Skeletal muscle satellite cell (primary cell): ENCODE data around the gene NIBAN1.

Experiments
- H3K27me3 ChIP-seq: 2 replicates; pipeline ENCODE4 v1.7.0; 2013; ENCODE audit warnings: low read length; ENCODE audit not compliant: control insufficient read depth, insufficient read depth
- H3K36me3 ChIP-seq: 2 replicates; pipeline ENCODE4 v1.7.0; 2013; ENCODE audit warnings: mild to moderate bottlenecking, control low read depth, low read length; ENCODE audit not compliant: insufficient read depth
- H3K4me1 ChIP-seq: 2 replicates; pipeline ENCODE4 v1.7.0; 2013; ENCODE audit warnings: low read length; ENCODE audit not compliant: control insufficient read depth, insufficient read depth
- H3K4me2 ChIP-seq: 2 replicates; pipeline ENCODE4 v1.7.0; 2013; ENCODE audit warnings: mild to moderate bottlenecking, low read length
- H3K4me3 ChIP-seq: 2 replicates; pipeline ENCODE4 v1.7.0; 2013; ENCODE audit warnings: low read length
- H3K9ac ChIP-seq: 2 replicates; pipeline ENCODE4 v1.7.0; 2013; ENCODE audit warnings: mild to moderate bottlenecking, low read depth, low read length, moderate library complexity
- H3K9me3 ChIP-seq: replicated peaks from 2 replicates; pipeline ENCODE4 v1.7.0; 2013; ENCODE audit warnings: mild to moderate bottlenecking, control low read depth, low read length

The NIBAN1 gene

GRCh38 chr1:184940694-184941409 is 33.5 kb downstream of the NIBAN1 start:
- no peaks in the 10 kb centered on the region for H3K9me3 ChIP-seq
- H3K36me3 ChIP-seq: no peaks in the 10 kb centered on the region
- no peak overlapping the region for H3K4me2 ChIP-seq
- H3K4me1 ChIP-seq: no peaks in the 10 kb centered on the region
- H3K27me3 ChIP-seq: peaks cover 14% of the 10 kb centered on the region
- no peak overlapping the region for H3K9ac ChIP-seq
- H3K4me3 ChIP-seq: no peak overlapping the region

GRCh38 chr1:184940226-184940625 is 34.1 kb downstream of the NIBAN1 start:
- H3K36me3 ChIP-seq: no peaks in the 10 kb centered on the region
- no peak overlapping the region for H3K4me2 ChIP-seq
- no peaks in the 10 kb centered on the region for H3K4me1 ChIP-seq
- no peak overlapping the region for H3K9ac ChIP-seq
- no peaks in the 10 kb centered on the region for H3K9me3 ChIP-seq
- H3K27me3 ChIP-seq: peaks cover 14% of the 10 kb centered on the region
- no peak overlapping the region for H3K4me3 ChIP-seq

GRCh38 chr1:184937729-184938128 is 36.6 kb downstream of the NIBAN1 start:
- Histone ChIP-seq H3K4me1 (no peaks in the 10 kb centered on the region), H3K27me3 (peaks cover 14% of the 10 kb centered on the region), H3K36me3 (no peaks in the 10 kb centered on the region), H3K4me2 (no peak overlapping the region), H3K4me3 (no peak overlapping the region), H3K9me3 (no peaks in the 10 kb centered on the region), H3K9ac (no peak overlapping the region)

- no peaks in the 10 kb centered on the region for H3K4me1 ChIP-seq
Measured at GRCh38 chr1:184935920-184936798, 38.1 kb downstream of the NIBAN1 start.

GRCh38 chr1:184933944-184934343 is 40.4 kb downstream of the NIBAN1 start:
- H3K4me2 ChIP-seq: no peak overlapping the region
- no peaks in the 10 kb centered on the region for H3K4me1 ChIP-seq
- H3K36me3 ChIP-seq: no peaks in the 10 kb centered on the region
- H3K9me3 ChIP-seq: no peaks in the 10 kb centered on the region
- H3K27me3 ChIP-seq: peaks cover 9% of the 10 kb centered on the region
- no peak overlapping the region for H3K4me3 ChIP-seq
- H3K9ac ChIP-seq: no peak overlapping the region

More at GRCh38 chr1:184935920-184936798, 38.1 kb downstream of the NIBAN1 start:
- Histone ChIP-seq H3K4me2 (no peak overlapping the region), H3K27me3 (peaks cover 14% of the 10 kb centered on the region), H3K4me3 (no peak overlapping the region), H3K9me3 (no peaks in the 10 kb centered on the region), H3K36me3 (no peaks in the 10 kb centered on the region), H3K9ac (no peak overlapping the region)

GRCh38 chr1:184932319-184932718 is 42.0 kb downstream of the NIBAN1 start:
- no peaks in the 10 kb centered on the region for H3K27me3 ChIP-seq

GRCh38 chr1:184931566-184931965 is 42.7 kb downstream of the NIBAN1 start:
- Histone ChIP-seq H3K9ac (no peak overlapping the region), H3K4me3 (no peak overlapping the region), H3K4me2 (no peak overlapping the region), H3K27me3 (no peaks in the 10 kb centered on the region), H3K9me3 (no peaks in the 10 kb centered on the region), H3K4me1 (no peaks in the 10 kb centered on the region), H3K36me3 (no peaks in the 10 kb centered on the region)

More at GRCh38 chr1:184932319-184932718, 42.0 kb downstream of the NIBAN1 start:
- Histone ChIP-seq H3K4me1 (no peaks in the 10 kb centered on the region), H3K9ac (no peak overlapping the region), H3K9me3 (no peaks in the 10 kb centered on the region), H3K4me3 (no peak overlapping the region), H3K4me2 (no peak overlapping the region), H3K36me3 (no peaks in the 10 kb centered on the region)

- no peak overlapping the region for H3K4me2 ChIP-seq
- no peaks in the 10 kb centered on the region for H3K4me1 ChIP-seq
- no peak overlapping the region for H3K4me3 ChIP-seq
- H3K9me3 ChIP-seq: no peaks in the 10 kb centered on the region
- H3K36me3 ChIP-seq: no peaks in the 10 kb centered on the region
- H3K9ac ChIP-seq: no peak overlapping the region
- H3K27me3 ChIP-seq: no peaks in the 10 kb centered on the region
Measured at GRCh38 chr1:184930645-184931044, 43.7 kb downstream of the NIBAN1 start.

GRCh38 chr1:184930232-184930631 is 44.1 kb downstream of the NIBAN1 start:
- Histone ChIP-seq H3K4me2 (no peak overlapping the region), H3K36me3 (no peaks in the 10 kb centered on the region), H3K4me1 (no peaks in the 10 kb centered on the region), H3K9ac (no peak overlapping the region), H3K4me3 (no peak overlapping the region), H3K9me3 (no peaks in the 10 kb centered on the region), H3K27me3 (no peaks in the 10 kb centered on the region)

- Histone ChIP-seq H3K4me1 (no peaks in the 10 kb centered on the region), H3K9ac (no peak overlapping the region), H3K4me2 (no peak overlapping the region), H3K9me3 (no peaks in the 10 kb centered on the region), H3K4me3 (no peak overlapping the region), H3K36me3 (no peaks in the 10 kb centered on the region), H3K27me3 (no peaks in the 10 kb centered on the region)
Measured at GRCh38 chr1:184929711-184930202, 44.6 kb downstream of the NIBAN1 start.

- Histone ChIP-seq H3K27me3 (no peaks in the 10 kb centered on the region), H3K4me1 (no peaks in the 10 kb centered on the region), H3K4me3 (no peak overlapping the region), H3K4me2 (no peak overlapping the region), H3K9me3 (no peaks in the 10 kb centered on the region), H3K9ac (no peak overlapping the region), H3K36me3 (no peaks in the 10 kb centered on the region)
Measured at GRCh38 chr1:184928394-184928793, 45.9 kb downstream of the NIBAN1 start.
